ENCODE data around the gene RNF31.

DNA sequence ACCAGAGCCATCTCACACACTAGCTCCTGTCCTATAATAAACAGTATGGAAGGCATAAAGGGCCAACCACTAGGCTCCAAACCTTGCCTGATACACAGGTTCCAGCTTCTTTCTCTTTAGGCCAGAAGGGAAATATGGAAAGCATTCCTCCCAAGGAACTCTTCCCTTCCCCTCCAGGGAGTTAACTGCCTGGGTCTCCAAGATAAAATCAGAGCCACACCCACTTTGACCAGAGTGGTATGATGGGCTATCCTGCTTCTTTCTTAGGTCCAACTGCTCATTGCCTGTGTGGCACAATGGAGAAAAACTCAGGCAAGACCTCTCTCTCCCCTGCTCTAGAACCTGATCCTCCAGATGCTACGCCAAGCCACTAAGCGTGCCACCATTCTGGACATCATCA, 60.3 kb downstream of the RNF31 start:
- TF ChIP-seq, protein P1, sequence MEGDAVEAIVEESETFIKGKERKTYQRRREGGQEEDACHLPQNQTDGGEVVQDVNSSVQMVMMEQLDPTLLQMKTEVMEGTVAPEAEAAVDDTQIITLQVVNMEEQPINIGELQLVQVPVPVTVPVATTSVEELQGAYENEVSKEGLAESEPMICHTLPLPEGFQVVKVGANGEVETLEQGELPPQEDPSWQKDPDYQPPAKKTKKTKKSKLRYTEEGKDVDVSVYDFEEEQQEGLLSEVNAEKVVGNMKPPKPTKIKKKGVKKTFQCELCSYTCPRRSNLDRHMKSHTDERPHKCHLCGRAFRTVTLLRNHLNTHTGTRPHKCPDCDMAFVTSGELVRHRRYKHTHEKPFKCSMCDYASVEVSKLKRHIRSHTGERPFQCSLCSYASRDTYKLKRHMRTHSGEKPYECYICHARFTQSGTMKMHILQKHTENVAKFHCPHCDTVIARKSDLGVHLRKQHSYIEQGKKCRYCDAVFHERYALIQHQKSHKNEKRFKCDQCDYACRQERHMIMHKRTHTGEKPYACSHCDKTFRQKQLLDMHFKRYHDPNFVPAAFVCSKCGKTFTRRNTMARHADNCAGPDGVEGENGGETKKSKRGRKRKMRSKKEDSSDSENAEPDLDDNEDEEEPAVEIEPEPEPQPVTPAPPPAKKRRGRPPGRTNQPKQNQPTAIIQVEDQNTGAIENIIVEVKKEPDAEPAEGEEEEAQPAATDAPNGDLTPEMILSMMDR (IDR thresholded peaks at IDR 0.05), result no peak
- no peak for TF ChIP-seq POLR2A (IDR thresholded peaks at IDR 0.05)
- TF ChIP-seq EP300 (IDR thresholded peaks at IDR 0.05), result no peak
